Measurements from ENCODE around the gene ARHGAP32.

DNA sequence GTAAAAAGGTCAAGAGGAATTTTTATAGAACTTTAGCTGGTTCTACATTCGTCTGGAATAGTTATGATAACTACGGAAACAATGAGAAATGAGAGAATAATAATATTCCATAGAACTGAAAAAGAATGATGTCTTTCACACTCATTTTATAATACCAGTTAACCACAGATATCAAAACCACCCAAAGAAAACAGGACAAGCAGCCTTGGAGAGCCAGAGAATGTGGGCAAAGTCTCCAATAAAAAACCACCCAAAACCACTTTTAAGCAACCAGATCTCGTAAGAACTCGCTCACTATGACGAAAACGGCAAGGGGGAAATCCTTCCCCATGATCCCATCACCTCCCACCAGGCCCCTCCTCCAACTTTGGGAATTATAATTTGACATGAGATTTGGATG is 60.8 kb downstream of the ARHGAP32 start:
- TF ChIP-seq, protein P1, sequence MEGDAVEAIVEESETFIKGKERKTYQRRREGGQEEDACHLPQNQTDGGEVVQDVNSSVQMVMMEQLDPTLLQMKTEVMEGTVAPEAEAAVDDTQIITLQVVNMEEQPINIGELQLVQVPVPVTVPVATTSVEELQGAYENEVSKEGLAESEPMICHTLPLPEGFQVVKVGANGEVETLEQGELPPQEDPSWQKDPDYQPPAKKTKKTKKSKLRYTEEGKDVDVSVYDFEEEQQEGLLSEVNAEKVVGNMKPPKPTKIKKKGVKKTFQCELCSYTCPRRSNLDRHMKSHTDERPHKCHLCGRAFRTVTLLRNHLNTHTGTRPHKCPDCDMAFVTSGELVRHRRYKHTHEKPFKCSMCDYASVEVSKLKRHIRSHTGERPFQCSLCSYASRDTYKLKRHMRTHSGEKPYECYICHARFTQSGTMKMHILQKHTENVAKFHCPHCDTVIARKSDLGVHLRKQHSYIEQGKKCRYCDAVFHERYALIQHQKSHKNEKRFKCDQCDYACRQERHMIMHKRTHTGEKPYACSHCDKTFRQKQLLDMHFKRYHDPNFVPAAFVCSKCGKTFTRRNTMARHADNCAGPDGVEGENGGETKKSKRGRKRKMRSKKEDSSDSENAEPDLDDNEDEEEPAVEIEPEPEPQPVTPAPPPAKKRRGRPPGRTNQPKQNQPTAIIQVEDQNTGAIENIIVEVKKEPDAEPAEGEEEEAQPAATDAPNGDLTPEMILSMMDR (IDR thresholded peaks at IDR 0.05), result no peak
- TF ChIP-seq POLR2A (IDR thresholded peaks at IDR 0.05), result no peak
